HG02938 (cell line): Measurements from ENCODE around the gene ANO2.
"Not testable (repeated sequence)": the region's sequence is repeated elsewhere in the genome, so short reads cannot be mapped to it uniquely, and the experiment has no call there.

Source experiments
- ATAC-seq: cut with Tn5 transposase; IDR thresholded peaks from one replicate; pipeline ENCODE4 v1.9.1; 2021; ENCODE audit warnings: mild to moderate bottlenecking, moderate library complexity; ENCODE audit not compliant: unreplicated experiment

Gene ANO2

GRCh38 chr12:5830111-5830510, 114.9 kb downstream of the ANO2 start:
- no peak for ATAC-seq

GRCh38 chr12:5827591-5827990, 117.5 kb downstream of the ANO2 start:
- no peak for ATAC-seq

GRCh38 chr12:5825761-5826160, 119.3 kb downstream of the ANO2 start:
- ATAC-seq: not testable (repeated sequence)

DNA sequence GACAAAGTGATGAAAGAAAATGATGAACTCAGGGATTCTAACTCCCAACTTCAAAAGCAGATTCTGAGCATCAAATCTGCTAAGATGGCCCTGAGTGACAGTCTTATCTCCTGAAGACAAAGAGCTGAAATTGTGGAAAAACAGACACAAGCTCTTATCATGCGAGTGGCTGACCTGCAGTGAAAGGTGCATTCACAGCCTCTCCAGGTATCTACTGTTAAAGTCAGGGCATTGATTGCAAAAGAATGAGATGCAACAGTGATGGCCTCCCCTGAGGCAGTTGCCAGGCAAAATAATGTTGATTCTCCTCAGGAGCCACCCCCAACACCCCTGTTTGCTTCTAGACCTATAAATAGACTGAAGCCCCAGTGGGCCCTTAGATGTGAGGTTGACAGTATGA, 126.2 kb downstream of the ANO2 start:
- ATAC-seq: not testable (repeated sequence)

- ATAC-seq: no peak
Observed at GRCh38 chr12:5817246-5817645, 127.8 kb downstream of the ANO2 start.

DNA sequence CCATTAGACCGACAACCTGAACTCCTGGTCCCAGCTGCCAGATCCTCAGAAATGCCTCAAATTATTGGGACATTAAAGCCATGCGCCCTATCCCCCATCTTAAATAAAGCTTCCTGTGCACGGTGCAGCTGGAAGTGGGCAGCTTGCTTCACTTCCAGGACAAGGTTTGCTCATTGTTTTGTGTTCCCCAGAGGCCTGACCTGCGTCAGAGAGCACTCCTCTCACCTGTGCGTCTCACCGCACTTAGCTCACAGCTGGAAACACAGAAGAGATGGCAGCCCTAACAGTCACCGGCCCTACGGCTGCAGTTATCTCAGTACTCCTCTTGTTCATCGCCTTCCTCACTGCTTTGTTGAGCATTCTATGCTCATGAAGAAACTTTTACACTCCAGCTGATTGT, 135.5 kb downstream of the ANO2 start:
- no peak for ATAC-seq

- ATAC-seq: no peak
Observed at GRCh38 chr12:5808981-5809380, 136.1 kb downstream of the ANO2 start.

DNA sequence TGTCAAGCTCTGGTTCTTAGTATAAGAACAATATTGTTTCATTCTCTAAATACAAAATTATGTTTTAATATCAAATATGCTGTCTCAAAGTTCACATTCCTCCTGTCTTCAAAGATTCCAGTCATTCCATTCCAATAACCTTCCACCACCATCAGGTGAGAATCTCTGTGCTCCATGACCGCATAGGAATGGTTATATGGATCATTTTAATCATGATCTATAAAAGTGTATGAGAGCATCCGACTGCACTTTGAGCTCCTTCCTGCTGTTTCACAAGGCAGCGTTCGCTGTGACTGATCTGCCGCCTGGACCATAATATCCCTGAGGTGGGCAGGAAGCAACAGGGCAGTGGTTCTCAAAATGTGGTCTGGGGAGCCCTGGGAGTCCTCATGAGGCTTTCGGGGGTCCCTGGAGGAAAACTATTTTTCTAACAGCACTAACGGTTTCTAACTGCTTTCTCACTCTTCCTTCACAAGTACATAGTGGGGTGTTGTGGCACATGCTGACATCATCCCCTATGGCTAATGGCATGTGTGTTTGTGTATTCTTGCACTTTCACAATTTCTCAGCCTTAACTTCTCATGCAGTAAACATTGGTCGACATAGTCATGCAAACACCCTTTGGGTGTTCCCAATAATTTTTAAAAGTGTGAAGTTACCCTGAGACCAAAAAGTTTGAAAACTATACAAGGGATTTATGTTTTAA, 137.4 kb downstream of the ANO2 start:
- no peak for ATAC-seq

DNA sequence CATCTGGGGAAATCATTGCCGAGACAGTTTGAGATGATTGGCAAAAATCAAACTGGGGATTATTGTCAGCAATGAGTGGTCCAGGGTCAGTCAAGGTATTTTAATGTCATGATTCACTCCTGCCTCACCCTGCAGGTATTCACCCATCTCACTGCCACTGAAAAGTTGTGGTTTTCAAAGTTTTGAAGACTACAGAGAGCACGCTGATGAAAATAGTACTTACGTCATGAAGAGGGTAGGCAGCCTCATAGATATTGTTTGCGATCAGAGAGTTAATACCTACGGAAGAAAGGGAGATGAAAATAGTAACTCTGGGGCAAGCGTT, 138.0 kb downstream of the ANO2 start:
- ATAC-seq: no peak

DNA sequence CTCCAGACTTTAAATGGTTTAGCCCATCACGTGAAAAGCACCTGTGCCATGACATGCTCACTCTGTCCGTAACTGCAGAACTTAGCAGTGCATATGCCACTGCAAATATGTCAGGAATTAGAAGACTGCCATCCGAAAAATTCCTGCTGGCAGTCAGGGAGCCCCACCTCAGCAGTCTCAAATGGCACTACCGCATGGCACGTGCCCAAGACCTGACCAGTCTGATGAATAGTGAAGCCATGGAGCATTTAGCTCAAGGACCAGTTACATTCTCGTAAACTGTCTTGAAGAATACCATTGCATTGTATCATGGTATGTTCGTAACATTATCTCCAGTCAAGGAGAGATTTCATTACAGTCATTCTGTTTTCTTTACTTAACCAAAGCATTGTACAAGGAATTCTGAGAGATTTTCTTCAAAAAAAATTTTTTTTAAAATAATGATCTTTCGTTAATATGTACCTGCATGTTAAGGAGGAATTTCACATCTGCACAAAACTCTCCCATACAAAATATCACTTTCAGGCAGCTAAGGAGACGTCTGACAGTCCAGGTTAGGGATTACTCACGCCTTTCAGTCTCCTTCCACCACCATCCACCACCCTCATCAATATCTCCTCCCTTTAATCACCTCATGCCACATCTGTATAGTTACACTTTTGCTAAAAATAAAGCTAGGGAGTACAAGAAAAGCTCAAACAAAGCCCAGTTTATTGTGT, 138.5 kb downstream of the ANO2 start:
- ATAC-seq: no peak

GRCh38 chr12:5803532-5803931, 141.5 kb downstream of the ANO2 start:
- no peak for ATAC-seq

DNA sequence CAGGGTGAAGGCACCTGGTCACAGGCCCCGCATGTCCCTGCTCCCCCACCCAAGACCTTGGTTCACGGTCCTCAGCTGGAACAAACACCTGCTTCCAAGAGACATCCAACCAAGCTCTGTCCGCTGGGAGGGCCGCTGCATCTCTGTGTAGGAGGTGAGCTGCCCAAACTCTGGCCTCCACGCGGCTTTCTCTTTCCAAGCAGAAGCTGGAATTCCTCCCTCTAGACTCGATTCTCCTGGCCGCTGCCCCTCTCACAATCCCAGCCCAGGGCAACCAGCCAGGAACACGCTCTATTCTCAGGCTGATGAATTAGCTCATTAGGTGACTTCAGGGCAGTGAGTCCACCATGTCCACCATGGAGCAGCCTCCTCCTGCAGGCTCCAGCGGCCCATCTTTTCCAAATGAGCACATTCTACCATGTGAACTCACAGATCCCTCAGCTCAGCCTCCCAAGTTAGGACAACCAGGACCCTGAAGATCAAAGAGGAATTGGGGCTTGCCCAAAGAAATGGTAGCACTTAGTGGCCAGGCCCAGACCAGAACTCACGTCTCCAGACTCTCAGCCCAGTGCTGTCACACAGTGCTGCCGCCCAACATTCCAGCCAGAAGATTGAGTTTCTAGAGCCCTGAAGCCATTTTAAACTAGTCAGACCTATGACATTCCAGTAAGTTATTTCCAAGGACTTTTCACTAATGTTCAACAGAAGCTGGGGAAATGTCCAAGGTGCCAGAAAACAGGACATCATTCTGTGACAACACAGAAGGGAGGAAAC, 146.6 kb downstream of the ANO2 start:
- ATAC-seq: no peak

- ATAC-seq: no peak
Observed at GRCh38 chr12:5797661-5798060, 147.4 kb downstream of the ANO2 start.

DNA sequence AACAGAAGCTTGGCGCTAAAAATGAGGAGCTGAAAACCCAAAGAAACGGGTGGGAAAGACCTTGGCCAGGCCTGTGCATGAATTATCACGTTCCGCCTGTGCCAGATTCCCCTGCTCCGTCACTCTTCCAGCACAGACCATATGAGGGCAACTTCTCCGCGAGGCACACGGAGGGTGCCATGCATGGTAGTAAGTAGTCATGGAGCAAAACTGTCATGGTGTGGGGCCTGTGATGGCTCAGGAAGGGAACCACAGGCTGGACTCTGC, 148.2 kb downstream of the ANO2 start:
- ATAC-seq: no peak

DNA sequence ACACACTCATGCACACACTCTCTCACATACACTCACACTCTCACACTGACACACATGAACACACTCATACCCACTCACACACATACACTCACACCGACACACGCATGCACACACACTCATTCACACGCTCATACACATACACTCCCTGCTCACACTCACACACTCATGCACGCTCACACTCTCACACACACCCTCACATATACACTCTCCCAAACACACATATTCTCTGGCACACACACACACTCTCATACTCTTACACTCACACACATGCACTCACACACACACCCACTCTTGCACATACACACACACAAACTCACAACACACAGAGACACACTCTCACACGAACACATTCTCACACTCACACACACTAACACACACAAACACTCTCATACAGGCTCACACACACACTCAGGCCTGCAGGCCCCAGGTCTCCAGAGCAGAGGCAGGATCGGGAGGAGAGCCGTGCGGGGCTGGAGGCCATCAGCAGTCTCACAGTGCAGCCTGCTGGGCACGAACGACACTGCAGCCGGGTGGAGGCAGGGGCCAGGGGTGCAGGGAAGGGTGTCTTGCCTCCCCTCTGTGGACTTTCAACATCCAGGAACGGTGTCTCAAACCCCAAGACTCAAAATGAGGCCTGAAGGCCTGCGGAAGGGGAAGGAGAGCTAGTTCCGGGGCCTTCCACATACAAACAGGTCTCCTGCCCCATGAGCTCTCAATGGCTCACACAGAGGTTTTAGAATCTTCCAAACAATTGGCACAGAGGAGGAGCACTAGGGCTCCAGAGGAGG, 148.7 kb downstream of the ANO2 start:
- no peak for ATAC-seq

- ATAC-seq: no peak
Observed at GRCh38 chr12:5794156-5794555, 150.9 kb downstream of the ANO2 start.

DNA sequence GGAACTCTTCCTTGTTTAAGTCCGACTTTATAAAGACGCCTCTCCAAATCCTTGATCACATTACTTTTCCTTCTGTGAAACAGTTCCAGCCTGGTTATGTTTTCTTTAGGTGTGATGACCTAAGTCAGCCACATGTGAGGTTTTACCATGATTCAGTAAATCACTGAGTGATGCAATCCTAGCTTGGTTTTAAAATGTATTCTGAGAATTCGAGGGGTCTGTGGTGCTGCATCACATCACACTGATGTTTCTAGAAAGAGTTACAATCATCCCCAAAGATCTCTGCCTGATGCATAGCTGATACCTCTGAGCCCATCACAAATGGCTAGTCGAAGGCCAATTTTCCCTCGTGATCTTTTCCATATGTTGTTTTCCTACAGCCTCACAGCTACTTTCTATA, 152.7 kb downstream of the ANO2 start:
- ATAC-seq: no peak

GRCh38 chr12:5789469-5789968, 155.5 kb downstream of the ANO2 start:
- no peak for ATAC-seq

GRCh38 chr12:5787828-5788227, 157.2 kb downstream of the ANO2 start:
- ATAC-seq: no peak

DNA sequence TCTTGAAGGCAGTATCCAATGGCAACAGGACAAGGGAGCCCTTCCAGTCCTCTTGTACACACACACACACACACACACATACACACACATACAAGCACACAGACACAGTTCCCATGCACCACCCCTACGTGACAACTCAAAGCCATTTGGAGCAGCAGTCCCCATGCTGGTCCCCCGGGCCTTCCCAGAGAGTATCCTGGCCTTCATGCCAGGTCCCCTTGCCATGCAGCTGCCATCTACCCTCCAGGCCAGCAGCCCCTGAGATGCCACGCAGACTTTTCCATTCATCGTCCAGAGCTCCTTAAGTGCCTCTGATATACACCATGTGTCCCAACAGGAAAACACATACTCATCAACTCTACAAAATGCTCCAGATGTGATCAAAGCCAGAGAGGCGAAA, 159.5 kb downstream of the ANO2 start:
- no peak for ATAC-seq

- no peak for ATAC-seq
Observed at GRCh38 chr12:5784462-5785130, 160.5 kb downstream of the ANO2 start.
